GM10266 (cell line): ENCODE data around the gene RUVBL2.
A peak's percentile ranks its signal among the peaks of the same experiment; 100 is the strongest.

ENCODE experiments used
- DNase-seq: peaks from one replicate; pipeline ENCODE4 v3.0.0; 2012; ENCODE audit errors: extremely low spot score
- TF ChIP-seq, protein P1 (sequence below): IDR thresholded peaks from 2 replicates; pipeline ENCODE4 v1.5.1; 2012; ENCODE audit warnings: mild to moderate bottlenecking, low read depth; ENCODE audit not compliant: control insufficient read depth, insufficient read depth; ENCODE audit errors: missing control alignments

The RUVBL2 gene

GRCh38 chr19:48969276-48970138, 24.2 kb upstream of the RUVBL2 start:
- DNase-seq: no peak
- TF ChIP-seq, protein P1, sequence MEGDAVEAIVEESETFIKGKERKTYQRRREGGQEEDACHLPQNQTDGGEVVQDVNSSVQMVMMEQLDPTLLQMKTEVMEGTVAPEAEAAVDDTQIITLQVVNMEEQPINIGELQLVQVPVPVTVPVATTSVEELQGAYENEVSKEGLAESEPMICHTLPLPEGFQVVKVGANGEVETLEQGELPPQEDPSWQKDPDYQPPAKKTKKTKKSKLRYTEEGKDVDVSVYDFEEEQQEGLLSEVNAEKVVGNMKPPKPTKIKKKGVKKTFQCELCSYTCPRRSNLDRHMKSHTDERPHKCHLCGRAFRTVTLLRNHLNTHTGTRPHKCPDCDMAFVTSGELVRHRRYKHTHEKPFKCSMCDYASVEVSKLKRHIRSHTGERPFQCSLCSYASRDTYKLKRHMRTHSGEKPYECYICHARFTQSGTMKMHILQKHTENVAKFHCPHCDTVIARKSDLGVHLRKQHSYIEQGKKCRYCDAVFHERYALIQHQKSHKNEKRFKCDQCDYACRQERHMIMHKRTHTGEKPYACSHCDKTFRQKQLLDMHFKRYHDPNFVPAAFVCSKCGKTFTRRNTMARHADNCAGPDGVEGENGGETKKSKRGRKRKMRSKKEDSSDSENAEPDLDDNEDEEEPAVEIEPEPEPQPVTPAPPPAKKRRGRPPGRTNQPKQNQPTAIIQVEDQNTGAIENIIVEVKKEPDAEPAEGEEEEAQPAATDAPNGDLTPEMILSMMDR: no peak

DNA sequence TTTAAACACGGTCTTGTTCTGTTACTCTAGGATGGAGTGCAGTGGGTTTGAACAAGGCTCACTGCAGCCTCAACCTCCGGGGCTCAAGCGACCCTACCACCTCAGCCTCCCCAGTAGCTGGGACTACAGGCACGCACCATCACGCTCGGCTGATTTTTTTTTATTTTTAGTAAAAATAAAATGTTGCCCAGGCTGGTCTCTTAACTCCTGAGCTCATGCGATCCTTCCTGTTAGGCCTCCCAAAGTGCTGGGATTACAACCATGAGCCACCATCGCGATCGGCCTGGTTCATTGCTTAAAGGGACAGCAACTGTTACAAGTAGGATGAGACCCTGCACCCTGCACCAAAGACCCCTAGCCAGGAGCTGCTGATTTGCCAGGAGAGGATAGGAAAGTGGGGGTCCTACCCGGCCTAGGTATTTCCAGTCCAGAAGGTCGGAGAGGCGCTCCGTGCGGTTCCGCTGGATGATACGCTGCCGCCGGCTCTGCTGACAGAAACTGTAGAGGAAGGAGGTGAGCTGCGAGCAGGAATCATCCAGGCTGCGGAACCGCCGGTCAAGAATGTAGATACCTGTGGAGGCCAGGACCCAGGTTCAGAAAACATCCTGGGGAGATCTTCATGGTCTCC, 23.4 kb upstream of the RUVBL2 start:
- TF ChIP-seq, protein P1: no peak
- DNase-seq: no peak

DNA sequence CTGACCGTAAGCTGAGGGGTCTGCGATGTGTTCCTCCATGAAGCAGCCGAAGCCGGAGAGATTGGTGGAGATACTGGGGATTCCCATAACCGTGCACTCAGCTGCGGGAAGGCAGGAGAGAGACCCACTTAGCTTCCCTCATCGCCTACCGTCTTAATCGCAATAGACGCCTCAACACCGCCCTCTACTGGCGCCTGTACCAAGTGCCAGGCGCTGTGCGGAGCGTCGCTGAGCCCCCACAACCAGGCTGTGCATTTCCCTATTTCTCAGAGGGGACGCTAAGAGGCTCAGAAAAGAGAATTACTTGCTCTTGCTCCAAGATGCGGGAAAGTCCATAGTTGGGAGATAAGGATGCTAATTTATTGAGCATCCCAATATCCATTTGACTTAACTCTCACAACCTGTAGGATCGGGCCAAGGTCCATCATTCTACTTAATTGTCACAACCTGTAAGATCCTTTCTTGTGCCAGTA, 22.7 kb upstream of the RUVBL2 start:
- peak; percentile 77 for DNase-seq
- TF ChIP-seq, protein P1: peak; percentile 86

DNA sequence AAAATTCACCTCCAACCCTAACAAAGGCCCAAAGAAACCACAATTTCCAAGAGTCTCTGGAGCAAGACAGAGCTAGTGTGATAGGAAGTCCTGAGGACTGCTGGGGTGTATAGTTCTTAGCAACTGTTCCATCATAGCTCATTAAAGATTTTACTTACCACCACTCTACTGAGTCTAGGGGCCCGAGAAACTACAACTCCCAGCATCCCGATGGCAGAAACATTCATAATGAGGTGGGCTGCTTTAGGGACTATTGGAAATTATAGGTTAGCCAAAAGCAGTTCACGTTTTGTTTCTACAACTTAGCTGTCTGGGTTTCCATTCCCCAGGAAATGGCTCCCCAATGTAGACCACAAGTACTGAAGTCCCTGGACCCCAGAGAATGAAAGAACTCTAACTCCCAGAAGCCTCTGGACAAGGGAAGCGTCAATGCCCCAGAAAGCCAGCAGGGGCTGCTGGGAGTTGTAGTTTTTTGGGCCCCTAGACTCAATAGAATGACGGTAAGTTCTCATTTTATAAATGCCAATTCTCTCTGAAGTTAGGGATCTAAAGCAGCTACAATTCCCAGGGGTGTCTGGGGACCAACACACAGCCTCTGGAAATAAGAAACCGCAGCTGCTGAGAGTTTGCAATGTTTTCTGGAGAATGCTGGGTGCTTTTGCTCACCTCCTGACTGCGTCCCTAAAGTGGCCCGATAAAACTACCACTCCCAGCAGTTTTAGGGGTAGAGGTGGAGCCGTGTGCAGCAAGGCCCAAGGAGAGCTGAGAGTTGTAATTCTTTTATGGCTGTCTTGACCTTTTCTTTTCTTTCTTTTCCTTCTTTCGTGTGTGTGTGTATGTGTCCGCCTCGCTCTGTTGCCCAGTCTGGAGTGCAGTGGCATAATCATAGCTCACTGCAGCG, 17.5 kb upstream of the RUVBL2 start:
- no peak for DNase-seq
- TF ChIP-seq, protein P1: no peak

- no peak for DNase-seq
- TF ChIP-seq, protein P1: no peak
These were observed 16.6 kb upstream of the RUVBL2 start for GRCh38 chr19:48977061-48977460.

DNA sequence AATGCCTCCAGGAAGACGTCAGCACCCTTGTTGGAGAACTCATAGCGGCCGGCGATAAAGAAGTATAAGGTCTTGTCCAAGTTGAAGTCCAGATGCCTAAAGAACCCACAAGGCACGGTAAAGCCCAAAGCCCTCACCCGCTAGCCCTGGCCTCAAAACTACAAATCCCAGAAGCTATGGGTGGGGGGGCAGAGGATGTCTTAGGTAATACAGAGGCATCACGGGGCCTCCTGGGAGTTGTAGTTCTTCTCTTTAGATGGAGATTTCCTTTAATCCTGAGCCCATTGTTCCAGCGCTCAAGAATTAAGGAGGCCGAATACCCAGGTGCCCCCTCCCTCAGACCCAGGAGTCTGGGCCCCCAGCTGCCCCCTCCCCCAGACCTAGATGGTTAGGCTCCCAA, 11.4 kb upstream of the RUVBL2 start:
- DNase-seq: no peak

More for the DNA sequence above, 11.4 kb upstream of the RUVBL2 start:
- TF ChIP-seq, protein P1: no peak
